Ectodermal cell (in vitro differentiated cells): Measurements from ENCODE around the gene BCAR3.
A peak's percentile ranks its signal among the peaks of the same experiment; 100 is the strongest.

ENCODE experiments used
- H3K27ac ChIP-seq: 2 replicates; pipeline ENCODE4 v1.7.0; 2013; ENCODE audit warnings: mild to moderate bottlenecking, low read depth, low read length; ENCODE audit not compliant: insufficient read depth, poor library complexity, severe bottlenecking
- H3K27me3 ChIP-seq: 2 replicates; pipeline ENCODE4 v1.7.0; 2013; ENCODE audit warnings: mild to moderate bottlenecking, low read length; ENCODE audit not compliant: insufficient read depth, control insufficient read depth, poor library complexity, severe bottlenecking
- H3K36me3 ChIP-seq: one replicate; pipeline ENCODE4 v1.7.0; 2013; ENCODE audit warnings: low read length; ENCODE audit not compliant: control insufficient read depth, insufficient read depth
- H3K4me1 ChIP-seq: one replicate; pipeline ENCODE4 v1.7.0; 2013; ENCODE audit warnings: low read length; ENCODE audit not compliant: control insufficient read depth, insufficient read depth
- H3K4me3 ChIP-seq: 2 replicates; pipeline ENCODE4 v1.7.0; 2013; ENCODE audit warnings: low read depth, low read length, control low read depth; ENCODE audit not compliant: insufficient read depth
- H3K9me3 ChIP-seq: 2 replicates; pipeline ENCODE4 v1.7.0; 2013; ENCODE audit warnings: mild to moderate bottlenecking, low read length, moderate library complexity; ENCODE audit not compliant: control insufficient read depth
- WGBS, 2 experiments: methylation state at CpG; one replicate each; pipeline ENCODE4 v1.1.7; 2013; ENCODE audit warnings: missing lambda C conversion rate in 2 of 2; 5-methylcytosine and 5-hydroxymethylcytosine counted together

BCAR3 gene

GRCh38 chr1:93689521-93690223 is 8.0 kb upstream of the BCAR3 start:
- no peaks in the 10 kb centered on the region for H3K36me3 ChIP-seq
- no peaks in the 10 kb centered on the region for H3K9me3 ChIP-seq
- H3K27ac ChIP-seq: no peak overlapping the region
- WGBS, 2 experiments: 84 to 87% methylated on average over 5 of the region's 5 CpGs
- peaks cover 11% of the 10 kb centered on the region for H3K4me1 ChIP-seq
- no peaks in the 10 kb centered on the region for H3K27me3 ChIP-seq
- no peak overlapping the region for H3K4me3 ChIP-seq

GRCh38 chr1:93687542-93687941 is 5.9 kb upstream of the BCAR3 start:
- Histone ChIP-seq H3K4me1 (peaks cover 11% of the 10 kb centered on the region), H3K36me3 (no peaks in the 10 kb centered on the region), H3K9me3 (no peaks in the 10 kb centered on the region), H3K4me3 (no peak overlapping the region), H3K27ac (no peak overlapping the region), H3K27me3 (peaks cover 18% of the 10 kb centered on the region)
- WGBS, 2 experiments: 85 to 92% methylated on average over 2 of the region's 2 CpGs

- H3K4me3 ChIP-seq: no peak overlapping the region
- WGBS, 2 experiments: 85 to 90% methylated on average over 3 of the region's 3 CpGs
- H3K36me3 ChIP-seq: no peaks in the 10 kb centered on the region
- H3K27ac ChIP-seq: no peak overlapping the region
- peaks cover 27% of the 10 kb centered on the region for H3K27me3 ChIP-seq
- H3K4me1 ChIP-seq: peaks cover 9% of the 10 kb centered on the region
- no peaks in the 10 kb centered on the region for H3K9me3 ChIP-seq
These were observed 5.0 kb upstream of the BCAR3 start for GRCh38 chr1:93686504-93687250.

GRCh38 chr1:93685918-93686317 is 4.3 kb upstream of the BCAR3 start:
- WGBS, 2 experiments: 89 to 90% methylated on average over 1 of the region's 1 CpG
- Histone ChIP-seq H3K27me3 (peaks cover 33% of the 10 kb centered on the region), H3K4me3 (no peak overlapping the region), H3K4me1 (peaks cover 1% of the 10 kb centered on the region), H3K9me3 (no peaks in the 10 kb centered on the region), H3K36me3 (no peaks in the 10 kb centered on the region), H3K27ac (no peak overlapping the region)

- no peaks in the 10 kb centered on the region for H3K9me3 ChIP-seq
- WGBS, 2 experiments: 94 to 95% methylated on average over 1 of the region's 2 CpGs
- H3K4me3 ChIP-seq: no peak overlapping the region
- no peak overlapping the region for H3K27ac ChIP-seq
- no peaks in the 10 kb centered on the region for H3K4me1 ChIP-seq
- H3K27me3 ChIP-seq: peaks cover 40% of the 10 kb centered on the region
- H3K36me3 ChIP-seq: no peaks in the 10 kb centered on the region
These were observed 1.6 kb upstream of the BCAR3 start for GRCh38 chr1:93683234-93683633.

- Histone ChIP-seq H3K4me1 (peaks cover 4% of the 10 kb centered on the region), H3K27ac (no peak overlapping the region), H3K36me3 (no peaks in the 10 kb centered on the region), H3K27me3 (peaks cover 40% of the 10 kb centered on the region), H3K9me3 (no peaks in the 10 kb centered on the region), H3K4me3 (peak overlapping the region; percentile 77)
- 17 to 26% methylated on average over 12 of the region's 12 CpGs for WGBS, 2 experiments
These were observed 364 bp upstream of the BCAR3 start for GRCh38 chr1:93681989-93682412.

GRCh38 chr1:93680420-93681100 is 1.1 kb downstream of the BCAR3 start:
- Histone ChIP-seq H3K27ac (no peak overlapping the region), H3K36me3 (no peaks in the 10 kb centered on the region), H3K4me3 (peak overlapping the region; percentile 77), H3K27me3 (peaks cover 40% of the 10 kb centered on the region), H3K9me3 (no peaks in the 10 kb centered on the region), H3K4me1 (peaks cover 4% of the 10 kb centered on the region)
- 6 to 7% methylated on average over 29 of the region's 29 CpGs for WGBS, 2 experiments

- 51 to 52% methylated on average over 5 of the region's 5 CpGs for WGBS, 2 experiments
- no peak overlapping the region for H3K27ac ChIP-seq
- peak overlapping the region; percentile 77 for H3K4me3 ChIP-seq
- no peaks in the 10 kb centered on the region for H3K9me3 ChIP-seq
- H3K36me3 ChIP-seq: no peaks in the 10 kb centered on the region
- peaks cover 40% of the 10 kb centered on the region for H3K27me3 ChIP-seq
- H3K4me1 ChIP-seq: peaks cover 4% of the 10 kb centered on the region
These were observed 1.6 kb downstream of the BCAR3 start for GRCh38 chr1:93680076-93680419.

GRCh38 chr1:93679546-93679945 is 2.1 kb downstream of the BCAR3 start:
- Histone ChIP-seq H3K4me3 (no peak overlapping the region), H3K9me3 (no peaks in the 10 kb centered on the region), H3K4me1 (peaks cover 4% of the 10 kb centered on the region), H3K27ac (no peak overlapping the region), H3K36me3 (no peaks in the 10 kb centered on the region), H3K27me3 (peaks cover 40% of the 10 kb centered on the region)
- WGBS, 2 experiments: 84 to 90% methylated on average over 3 to 4 of the region's 4 CpGs

GRCh38 chr1:93678946-93679480 is 2.6 kb downstream of the BCAR3 start:
- no peak overlapping the region for H3K4me3 ChIP-seq
- peaks cover 37% of the 10 kb centered on the region for H3K27me3 ChIP-seq
- H3K9me3 ChIP-seq: no peaks in the 10 kb centered on the region
- WGBS, 2 experiments: 80 to 82% methylated on average over 3 to 4 of the region's 4 CpGs
- H3K36me3 ChIP-seq: no peaks in the 10 kb centered on the region
- peaks cover 4% of the 10 kb centered on the region for H3K4me1 ChIP-seq
- H3K27ac ChIP-seq: no peak overlapping the region
